ENCODE data around the gene DNM1L. TPM values are rescaled to one million over a fixed set of nuclear protein-coding genes. Genes with fewer than 3 reads are reported as not detected.

DNM1L gene
- polyA plus RNA-seq, 2 of the 4 experiments (the other 2 are of a cell fraction), result 67.0 to 121 TPM

DNA sequence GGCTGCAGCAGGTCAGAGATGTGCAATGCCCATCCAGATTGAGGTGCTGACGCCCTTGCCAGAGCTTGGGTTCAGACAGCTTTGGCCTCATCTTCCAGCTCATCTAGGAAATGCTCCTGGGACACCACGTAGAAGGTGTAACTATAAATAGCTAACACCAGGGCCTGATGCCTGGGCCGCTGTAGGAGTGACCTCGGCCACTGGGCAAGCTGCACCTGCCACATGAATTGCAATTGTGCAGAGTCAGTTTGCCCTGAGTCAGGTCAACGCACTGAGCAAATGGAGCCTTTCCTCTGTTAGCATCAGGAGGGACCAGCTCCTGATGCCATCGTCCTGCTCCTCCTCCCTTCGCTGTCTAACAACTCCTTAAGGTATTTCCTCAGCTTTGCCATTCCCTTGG is 17.4 kb upstream of the DNM1L start (continued):
- TF ChIP-seq ZNF302 (CRISPR knock-in tag; IDR thresholded peaks at IDR 0.05) (no peak), HEYL (CRISPR knock-in tag; IDR thresholded peaks at IDR 0.05) (no peak), BHLHE40 (IDR thresholded peaks at IDR 0.05; ENCODE audit: low read depth, low read length) (no peak), FOSL2 (IDR thresholded peaks at IDR 0.05) (no peak), FOSL2 (CRISPR knock-in tag; IDR thresholded peaks at IDR 0.05) (no peak)
- TF ChIP-seq, protein P1, sequence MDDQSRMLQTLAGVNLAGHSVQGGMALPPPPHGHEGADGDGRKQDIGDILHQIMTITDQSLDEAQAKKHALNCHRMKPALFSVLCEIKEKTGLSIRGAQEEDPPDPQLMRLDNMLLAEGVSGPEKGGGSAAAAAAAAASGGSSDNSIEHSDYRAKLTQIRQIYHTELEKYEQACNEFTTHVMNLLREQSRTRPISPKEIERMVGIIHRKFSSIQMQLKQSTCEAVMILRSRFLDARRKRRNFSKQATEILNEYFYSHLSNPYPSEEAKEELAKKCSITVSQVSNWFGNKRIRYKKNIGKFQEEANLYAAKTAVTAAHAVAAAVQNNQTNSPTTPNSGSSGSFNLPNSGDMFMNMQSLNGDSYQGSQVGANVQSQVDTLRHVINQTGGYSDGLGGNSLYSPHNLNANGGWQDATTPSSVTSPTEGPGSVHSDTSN (IDR thresholded peaks at IDR 0.05), result no peak

GRCh38 chr12:32662665-32663064 is 16.4 kb upstream of the DNM1L start:
- 84% methylated on average over 2 of the region's 2 CpGs for WGBS (ENCODE audit: missing lambda C conversion rate)
- TF ChIP-seq ZNF302 (CRISPR knock-in tag; IDR thresholded peaks at IDR 0.05) (no peak), MAZ (IDR thresholded peaks at IDR 0.05; ENCODE audit: borderline replicate concordance, low read depth, low read length) (no peak), HOXB5 (CRISPR knock-in tag; IDR thresholded peaks at IDR 0.05) (no peak), ZSCAN20 (CRISPR knock-in tag; IDR thresholded peaks at IDR 0.05) (no peak), RNF2 (IDR thresholded peaks at IDR 0.05; ENCODE audit: borderline replicate concordance, low read depth) (no peak), FOSL2 (IDR thresholded peaks at IDR 0.05) (no peak), FOSL2 (CRISPR knock-in tag; IDR thresholded peaks at IDR 0.05) (no peak), RCOR1 (IDR thresholded peaks at IDR 0.05; ENCODE audit: low read depth, low read length) (no peak), NFE2L2 (conservative IDR thresholded peaks at IDR 0.05; ENCODE audit: low read length) (no peak), NPAS2 (CRISPR knock-in tag; IDR thresholded peaks at IDR 0.05; ENCODE audit: borderline replicate concordance) (no peak), CHD2 (IDR thresholded peaks at IDR 0.05; ENCODE audit: low read length, partially characterized antibody) (no peak), HEYL (CRISPR knock-in tag; IDR thresholded peaks at IDR 0.05) (no peak), FOSB (CRISPR knock-in tag; IDR thresholded peaks at IDR 0.05) (no peak), HDAC2 (IDR thresholded peaks at IDR 0.05) (no peak), MAFK (IDR thresholded peaks at IDR 0.05; ENCODE audit: partially characterized antibody) (no peak), TP53 (CRISPR knock-in tag; IDR thresholded peaks at IDR 0.05) (no peak), FOXS1 (CRISPR knock-in tag; IDR thresholded peaks at IDR 0.05) (no peak), SREBF2 (IDR thresholded peaks at IDR 0.05) (no peak), CHD4 (IDR thresholded peaks at IDR 0.05; ENCODE audit: borderline replicate concordance) (no peak)
- FAIRE-seq (no peak), DNase-seq (ENCODE audit: low read depth in 1 of 2, low spot score in 1 of 2) (no peak), ATAC-seq (no peak)
- Histone ChIP-seq H3K4me2 (no peak overlapping the region), H3K9me3 (no peaks in the 10 kb centered on the region), H3K4me1 (peaks cover 3% of the 10 kb centered on the region; the same call in 2 of the 3 replicates), H3K4me3 (no peak overlapping the region), H3K27ac (no peak overlapping the region)
- ChIA-PET POLR2A (no interaction called here), CTCF (interaction anchor here (0.6 to 2.4 kb wide), 6 partner anchors 9 to 1002 kb away, joined by 3 to 14 read pairs (median 6); no protein-coding TSS in a partner anchor)

- ChIA-PET POLR2A (no interaction called here), CTCF (no interaction called here)
- Histone ChIP-seq H3K4me1 (no peaks in the 10 kb centered on the region), H3K4me2 (no peak overlapping the region), H3K9me3 (peaks cover 11% of the 10 kb centered on the region), H3K27ac (no peak overlapping the region), H3K4me3 (no peak overlapping the region)
- ATAC-seq (no peak), DNase-seq (ENCODE audit: low read depth in 1 of 2, low spot score in 1 of 2) (no peak), FAIRE-seq (no peak)
- 71% methylated on average over 9 of the region's 14 CpGs for WGBS (ENCODE audit: missing lambda C conversion rate)
- no peak for TF ChIP-seq TP53 (CRISPR knock-in tag; IDR thresholded peaks at IDR 0.05)
- TF ChIP-seq EHF (CRISPR knock-in tag; IDR thresholded peaks at IDR 0.05), result no peak
- TF ChIP-seq FOXS1 (CRISPR knock-in tag; IDR thresholded peaks at IDR 0.05), result no peak
- no peak for TF ChIP-seq MAX (IDR thresholded peaks at IDR 0.05)
- no peak for TF ChIP-seq CBX2 (IDR thresholded peaks at IDR 0.05; ENCODE audit: borderline replicate concordance, low read depth)
- no peak for TF ChIP-seq REST (IDR thresholded peaks at IDR 0.05)
- no peak for TF ChIP-seq SMC3 (IDR thresholded peaks at IDR 0.05)
- TF ChIP-seq, protein P2, sequence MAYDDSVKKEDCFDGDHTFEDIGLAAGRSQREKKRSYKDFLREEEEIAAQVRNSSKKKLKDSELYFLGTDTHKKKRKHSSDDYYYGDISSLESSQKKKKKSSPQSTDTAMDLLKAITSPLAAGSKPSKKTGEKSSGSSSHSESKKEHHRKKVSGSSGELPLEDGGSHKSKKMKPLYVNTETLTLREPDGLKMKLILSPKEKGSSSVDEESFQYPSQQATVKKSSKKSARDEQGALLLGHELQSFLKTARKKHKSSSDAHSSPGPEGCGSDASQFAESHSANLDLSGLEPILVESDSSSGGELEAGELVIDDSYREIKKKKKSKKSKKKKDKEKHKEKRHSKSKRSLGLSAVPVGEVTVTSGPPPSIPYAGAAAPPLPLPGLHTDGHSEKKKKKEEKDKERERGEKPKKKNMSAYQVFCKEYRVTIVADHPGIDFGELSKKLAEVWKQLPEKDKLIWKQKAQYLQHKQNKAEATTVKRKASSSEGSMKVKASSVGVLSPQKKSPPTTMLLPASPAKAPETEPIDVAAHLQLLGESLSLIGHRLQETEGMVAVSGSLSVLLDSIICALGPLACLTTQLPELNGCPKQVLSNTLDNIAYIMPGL (CRISPR knock-in tag; IDR thresholded peaks at IDR 0.05; ENCODE audit: borderline replicate concordance), result no peak
- TF ChIP-seq GATA3 (IDR thresholded peaks at IDR 0.05; ENCODE audit: borderline replicate concordance), result no peak
- TF ChIP-seq FOSB (CRISPR knock-in tag; IDR thresholded peaks at IDR 0.05), result no peak
- no peak for TF ChIP-seq FOSL2 (IDR thresholded peaks at IDR 0.05)
- TF ChIP-seq FOSL2 (CRISPR knock-in tag; IDR thresholded peaks at IDR 0.05), result no peak
- no peak for TF ChIP-seq BHLHE40 (IDR thresholded peaks at IDR 0.05; ENCODE audit: low read depth, low read length)
- no peak for TF ChIP-seq RFX5 (IDR thresholded peaks at IDR 0.05)
- TF ChIP-seq ATOH8 (CRISPR knock-in tag; IDR thresholded peaks at IDR 0.05; ENCODE audit: low read depth), result no peak
These were observed 13.1 kb upstream of the DNM1L start for GRCh38 chr12:32666018-32666417.

All from A549 (cell line).